ENCODE data around the gene SPECC1L.

Gene SPECC1L

GRCh38 chr22:24420977-24421343 is 150.3 kb downstream of the SPECC1L start:
- DNase-seq (ENCODE audit: low read depth in 2 of 2) = no peak
- no peak overlapping the region for H3K4me3 ChIP-seq (replicated peaks in 1 of 2; ENCODE audit: low read depth in 2 of 2, low read length in 2 of 2)
- TF ChIP-seq, protein P1, sequence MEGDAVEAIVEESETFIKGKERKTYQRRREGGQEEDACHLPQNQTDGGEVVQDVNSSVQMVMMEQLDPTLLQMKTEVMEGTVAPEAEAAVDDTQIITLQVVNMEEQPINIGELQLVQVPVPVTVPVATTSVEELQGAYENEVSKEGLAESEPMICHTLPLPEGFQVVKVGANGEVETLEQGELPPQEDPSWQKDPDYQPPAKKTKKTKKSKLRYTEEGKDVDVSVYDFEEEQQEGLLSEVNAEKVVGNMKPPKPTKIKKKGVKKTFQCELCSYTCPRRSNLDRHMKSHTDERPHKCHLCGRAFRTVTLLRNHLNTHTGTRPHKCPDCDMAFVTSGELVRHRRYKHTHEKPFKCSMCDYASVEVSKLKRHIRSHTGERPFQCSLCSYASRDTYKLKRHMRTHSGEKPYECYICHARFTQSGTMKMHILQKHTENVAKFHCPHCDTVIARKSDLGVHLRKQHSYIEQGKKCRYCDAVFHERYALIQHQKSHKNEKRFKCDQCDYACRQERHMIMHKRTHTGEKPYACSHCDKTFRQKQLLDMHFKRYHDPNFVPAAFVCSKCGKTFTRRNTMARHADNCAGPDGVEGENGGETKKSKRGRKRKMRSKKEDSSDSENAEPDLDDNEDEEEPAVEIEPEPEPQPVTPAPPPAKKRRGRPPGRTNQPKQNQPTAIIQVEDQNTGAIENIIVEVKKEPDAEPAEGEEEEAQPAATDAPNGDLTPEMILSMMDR (IDR thresholded peaks at IDR 0.05; ENCODE audit: low read depth, low read length) = no peak

GRCh38 chr22:24421428-24421931 is 150.8 kb downstream of the SPECC1L start:
- TF ChIP-seq, protein P1 (IDR thresholded peaks at IDR 0.05; ENCODE audit: low read depth, low read length) = no peak
- no peak overlapping the region for H3K4me3 ChIP-seq (replicated peaks in 1 of 2; ENCODE audit: low read depth in 2 of 2, low read length in 2 of 2)
- DNase-seq (ENCODE audit: low read depth in 2 of 2) = no peak

DNA sequence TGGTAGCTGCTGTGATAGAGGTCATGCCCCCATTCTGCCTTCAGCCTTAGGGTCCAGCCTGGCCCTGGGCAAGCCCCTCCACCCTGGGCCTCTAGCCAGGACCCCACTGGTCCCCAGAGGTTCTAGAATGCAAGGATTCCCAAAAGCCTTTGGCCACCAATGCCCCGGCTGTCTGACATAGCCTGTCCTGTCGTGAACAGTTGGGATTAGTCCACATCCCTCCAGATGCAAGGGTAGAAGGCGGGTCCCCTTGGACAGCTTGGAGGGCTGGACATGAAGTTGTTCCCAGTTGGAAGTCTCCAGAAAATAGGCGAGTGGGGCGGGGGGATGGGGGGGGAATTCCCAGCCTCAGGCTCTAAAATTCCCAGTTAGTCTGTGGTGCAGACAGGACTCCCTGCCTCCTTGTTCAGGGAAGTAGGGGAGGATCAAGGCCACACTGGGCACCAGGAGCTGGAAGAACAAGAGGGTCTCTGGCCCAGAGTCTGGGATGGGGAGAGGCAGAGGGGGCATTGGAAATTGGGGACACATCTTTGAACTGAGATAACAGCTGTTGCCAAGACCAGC is 151.6 kb downstream of the SPECC1L start:
- TF ChIP-seq, protein P1 (IDR thresholded peaks at IDR 0.05; ENCODE audit: low read depth, low read length) = no peak
- no peak for DNase-seq (ENCODE audit: low read depth in 2 of 2)
- no peak overlapping the region for H3K4me3 ChIP-seq (replicated peaks in 1 of 2; ENCODE audit: low read depth in 2 of 2, low read length in 2 of 2)

DNA sequence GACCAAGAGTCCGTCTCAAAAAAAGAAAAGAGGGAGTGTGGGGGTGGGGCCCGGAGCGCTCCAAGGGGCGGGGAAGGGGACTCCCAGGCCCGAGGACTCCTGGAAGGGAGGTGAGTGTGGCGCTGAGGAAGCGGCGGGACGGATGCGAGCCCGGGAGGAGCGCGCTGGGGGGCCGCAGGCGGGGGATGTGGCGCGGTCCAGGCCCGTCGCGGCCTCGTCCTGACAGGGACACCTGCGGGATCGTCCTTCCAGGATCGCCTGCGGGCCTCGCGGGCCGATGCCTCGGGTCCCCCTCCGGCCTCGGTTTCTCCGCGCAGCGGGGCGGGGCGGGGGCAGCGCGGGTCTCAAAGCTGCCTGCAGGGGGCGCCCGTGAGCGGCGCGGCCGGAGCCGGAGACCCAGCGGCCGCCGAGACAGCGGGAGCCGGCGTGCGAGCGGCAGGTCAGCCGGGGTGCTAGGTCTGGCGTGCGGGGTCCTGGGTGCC is 152.9 kb downstream of the SPECC1L start:
- TF ChIP-seq, protein P1 (IDR thresholded peaks at IDR 0.05; ENCODE audit: low read depth, low read length) = peak; percentile 27
- H3K4me3 ChIP-seq (replicated peaks in 1 of 2; ENCODE audit: low read depth in 2 of 2, low read length in 2 of 2) = peak overlapping the region in 1 of 2 donors; percentile 55
- peak; percentile 33 to 40 for DNase-seq (ENCODE audit: low read depth in 2 of 2)

GRCh38 chr22:24424001-24424900 is 153.6 kb downstream of the SPECC1L start:
- peak overlapping the region; percentile 38 to 55 for H3K4me3 ChIP-seq (replicated peaks in 1 of 2; ENCODE audit: low read depth in 2 of 2, low read length in 2 of 2)
- TF ChIP-seq, protein P1 (IDR thresholded peaks at IDR 0.05; ENCODE audit: low read depth, low read length) = no peak
- DNase-seq (ENCODE audit: low read depth in 2 of 2) = no peak

- H3K4me3 ChIP-seq (replicated peaks in 1 of 2; ENCODE audit: low read depth in 2 of 2, low read length in 2 of 2) = no peak overlapping the region
- TF ChIP-seq, protein P1 (IDR thresholded peaks at IDR 0.05; ENCODE audit: low read depth, low read length) = no peak
- no peak for DNase-seq (ENCODE audit: low read depth in 2 of 2)
Measured at GRCh38 chr22:24424901-24425775, 154.5 kb downstream of the SPECC1L start.

Data from cardiac fibroblast (primary cell).